Keratinocyte (primary cell): ENCODE results near the gene MPND. TPM values are rescaled to one million over a fixed set of nuclear protein-coding genes. Genes with fewer than 3 reads are reported as not detected.

Source experiments
- DNase-seq: peaks from one replicate; pipeline ENCODE4 v3.0.0-alpha.2; 2011; ENCODE audit warnings: low read depth, missing footprints, low spot score
- FAIRE-seq: peaks from 2 replicates; lab custom pipeline; 2011; peaks lifted over from hg19 to GRCh38; lab: Jason Lieb, UNC
- H2AFZ ChIP-seq: 2 replicates; pipeline ENCODE4 v1.6.0; 2012; ENCODE audit warnings: low read length, control low read depth, inconsistent platforms; ENCODE audit not compliant: control insufficient read depth
- H3K27ac ChIP-seq: 2 replicates; pipeline ENCODE4 v1.5.1; 2011; ENCODE audit warnings: low read length; ENCODE audit not compliant: control insufficient read depth, insufficient read depth
- H3K27me3 ChIP-seq: 3 replicates; pipeline ENCODE4 v1.6.0; 2011; ENCODE audit warnings: low read length; ENCODE audit not compliant: control insufficient read depth, insufficient read depth; ENCODE audit errors: extremely low read depth
- H3K36me3 ChIP-seq, 2 experiments: 2 replicates in 1 of 2; 3 replicates in 1 of 2; pipeline ENCODE4 v1.5.1; 2011; ENCODE audit warnings: low read length in 2 of 2, mild to moderate bottlenecking in 1 of 2; ENCODE audit not compliant: control insufficient read depth in 2 of 2, insufficient read depth in 2 of 2; ENCODE audit errors: extremely low read depth in 1 of 2
- H3K4me1 ChIP-seq: 3 replicates; pipeline ENCODE4 v1.5.1; 2011; ENCODE audit warnings: low read length; ENCODE audit not compliant: control insufficient read depth, insufficient read depth; ENCODE audit errors: extremely low read depth
- H3K4me2 ChIP-seq: 3 replicates; pipeline ENCODE4 v1.6.0; 2011; ENCODE audit warnings: low read depth, low read length; ENCODE audit not compliant: control insufficient read depth, insufficient read depth; ENCODE audit errors: extremely low read depth
- H3K4me3 ChIP-seq, 3 experiments: fragments of 200-600 bp in 1 of 3; sonication (generic) in 1 of 3; 2 replicates in 2 of 3; 3 replicates in 1 of 3; pipeline ENCODE4 v1.5.1; 2011 to 2016; ENCODE audit warnings: low read length in 3 of 3, mild to moderate bottlenecking in 3 of 3, control low read depth in 2 of 3, inconsistent platforms in 1 of 3, low read depth in 1 of 3, mixed read lengths in 1 of 3, mixed run types in 1 of 3, moderate library complexity in 1 of 3; ENCODE audit not compliant: control insufficient read depth in 2 of 3, insufficient read depth in 2 of 3; ENCODE audit errors: extremely low read depth in 1 of 3
- H3K79me2 ChIP-seq: 2 replicates; pipeline ENCODE4 v1.6.0; 2012; ENCODE audit warnings: low read length; ENCODE audit not compliant: control insufficient read depth, insufficient read depth
- H3K9ac ChIP-seq: 3 replicates; pipeline ENCODE4 v1.6.0; 2011; ENCODE audit warnings: low read length; ENCODE audit not compliant: control insufficient read depth, insufficient read depth; ENCODE audit errors: extremely low read depth
- H3K9me1 ChIP-seq: 3 replicates; pipeline ENCODE4 v1.6.0; 2011; ENCODE audit warnings: low read length; ENCODE audit not compliant: control insufficient read depth, insufficient read depth; ENCODE audit errors: extremely low read depth
- H3K9me3 ChIP-seq: 2 replicates; pipeline ENCODE4 v1.5.1; 2012; ENCODE audit warnings: low read depth, low read length; ENCODE audit not compliant: control insufficient read depth
- H4K20me1 ChIP-seq: 3 replicates; pipeline ENCODE4 v1.6.0; 2011; ENCODE audit warnings: low read length; ENCODE audit not compliant: control insufficient read depth, insufficient read depth; ENCODE audit errors: extremely low read depth
- CTCF ChIP-seq, 3 experiments: IDR thresholded peaks in 1 of 3; conservative IDR thresholded peaks in 1 of 3; optimal IDR thresholded peaks in 1 of 3; 2 replicates in 2 of 3; 3 replicates in 1 of 3; pipeline versions ENCODE3 to v1.5.1; 2011; ENCODE audit warnings: low read length in 3 of 3, mild to moderate bottlenecking in 3 of 3, moderate library complexity in 2 of 3, control low read depth in 1 of 3, inconsistent platforms in 1 of 3; ENCODE audit not compliant: insufficient read depth in 2 of 3; ENCODE audit errors: extremely low read depth in 1 of 3
- EZH2 ChIP-seq: IDR thresholded peaks from one replicate; pipeline ENCODE4 v1.6.1; 2012; ENCODE audit warnings: inconsistent platforms, mild to moderate bottlenecking, low read length, moderate library complexity
- dilution Hi-C: fragments of 300-500 bp; cut with MboI; formaldehyde crosslinking; loops from one replicate; pipeline ENCODE4 v1.7.0; 2020; ENCODE audit warnings: low sequenced_read_pairs; ENCODE audit not compliant: extremely low pct_ligation_motif_present
- polyA plus RNA-seq, 5 experiments: library from polyadenylated mRNA; depleted of rRNA in 3 of 5; stranded (reverse) in 3 of 5; stranded (forward) in 1 of 5; unstranded in 1 of 5; fragments of >200 nt; gene quantifications; 1 replicate in 1 of 5; 2 replicates in 3 of 5; 3 replicates in 1 of 5; pipeline versions ENCODE4 v1.2.1 to v1.2.3, GENCODE V29; 2011 to 2012; ENCODE audit warnings: missing spikeins in 2 of 5, low read depth in 1 of 5, low replicate concordance in 1 of 5

The MPND gene
- polyA plus RNA-seq, 1 donor (not counting 4 experiments of a cell fraction or from before 2014, with no cell fraction given): 4.2 TPM

GRCh38 chr19:4393947-4394590, 50.7 kb downstream of the MPND start:
- DNase-seq (no peak), FAIRE-seq (no peak)
- Histone ChIP-seq H3K27ac (no peak overlapping the region), H3K9ac (no peak overlapping the region), H3K4me1 (peaks cover 36% of the 10 kb centered on the region), H3K9me1 (no peaks in the 10 kb centered on the region), H3K36me3 (peaks cover 8 to 30% of the 10 kb centered on the region in 2 experiments), H3K4me3 (no peak overlapping the region), H4K20me1 (peaks cover 8% of the 10 kb centered on the region), H3K4me2 (no peak overlapping the region), H3K27me3 (no peaks in the 10 kb centered on the region), H2AFZ (no peak overlapping the region), H3K79me2 (peaks cover 97% of the 10 kb centered on the region), H3K9me3 (no peaks in the 10 kb centered on the region)
- TF ChIP-seq CTCF (optimal IDR thresholded peaks at IDR 0.05 in 1 of 3, IDR thresholded peaks at IDR 0.05 in 1 of 3, conservative IDR thresholded peaks at IDR 0.05 in 1 of 3; ENCODE audit: extremely low read depth in 1 of 3, insufficient read depth in 2 of 3, low read length in 3 of 3) (no peak), EZH2 (no peak)
- dilution Hi-C loops: no loop called here

- Histone ChIP-seq H3K79me2 (peaks cover 78% of the 10 kb centered on the region), H3K9ac (no peak overlapping the region), H2AFZ (no peak overlapping the region), H3K9me3 (no peaks in the 10 kb centered on the region), H3K36me3 (peaks cover 6 to 30% of the 10 kb centered on the region in 2 experiments), H3K27ac (no peak overlapping the region), H3K4me3 (no peak overlapping the region), H3K4me1 (peaks cover 13% of the 10 kb centered on the region), H3K27me3 (no peaks in the 10 kb centered on the region), H3K9me1 (no peaks in the 10 kb centered on the region), H4K20me1 (no peaks in the 10 kb centered on the region), H3K4me2 (no peak overlapping the region)
- dilution Hi-C loops: no loop called here
- no peak for TF ChIP-seq CTCF (optimal IDR thresholded peaks at IDR 0.05 in 1 of 3, IDR thresholded peaks at IDR 0.05 in 1 of 3, conservative IDR thresholded peaks at IDR 0.05 in 1 of 3; ENCODE audit: extremely low read depth in 1 of 3, insufficient read depth in 2 of 3, low read length in 3 of 3)
- no peak for TF ChIP-seq EZH2
- no peak for DNase-seq
- FAIRE-seq: no peak
Observed at GRCh38 chr19:4396949-4397783, 53.8 kb downstream of the MPND start.
